ENCODE results near the gene FBXO5.
"Not testable (repeated sequence)": the region's sequence is repeated elsewhere in the genome, so short reads cannot be mapped to it uniquely, and the experiment has no call there.

Gene FBXO5

GRCh38 chr6:152986978-152987377 is 4.1 kb upstream of the FBXO5 start:
- no peak for DNase-seq

GRCh38 chr6:152985300-152985699 is 2.5 kb upstream of the FBXO5 start:
- DNase-seq = not testable (repeated sequence)

- DNase-seq = no peak
Observed at GRCh38 chr6:152984513-152984872, 1.7 kb upstream of the FBXO5 start.

GRCh38 chr6:152983637-152984512 is 1.0 kb upstream of the FBXO5 start:
- DNase-seq = peak; percentile 86 to 87

GRCh38 chr6:152981989-152982903 is 595 bp downstream of the FBXO5 start:
- DNase-seq = peak; percentile 60 to 66

- DNase-seq = no peak
Observed at GRCh38 chr6:152981219-152981618, 1.6 kb downstream of the FBXO5 start.

GRCh38 chr6:152980656-152981055 is 2.2 kb downstream of the FBXO5 start:
- DNase-seq = no peak

GRCh38 chr6:152979116-152979515 is 3.7 kb downstream of the FBXO5 start:
- no peak for DNase-seq

GRCh38 chr6:152978058-152978457 is 4.8 kb downstream of the FBXO5 start:
- DNase-seq = no peak

GRCh38 chr6:152977556-152977955 is 5.3 kb downstream of the FBXO5 start:
- no peak for DNase-seq

- DNase-seq = no peak
Observed at GRCh38 chr6:152976749-152977148, 6.1 kb downstream of the FBXO5 start.

GRCh38 chr6:152975204-152975915 is 7.5 kb downstream of the FBXO5 start:
- no peak for DNase-seq

- no peak for DNase-seq
Observed at GRCh38 chr6:152973916-152974315, 8.9 kb downstream of the FBXO5 start.

GRCh38 chr6:152969688-152970418 is 13.0 kb downstream of the FBXO5 start:
- no peak for DNase-seq

GRCh38 chr6:152966168-152966894 is 16.5 kb downstream of the FBXO5 start:
- not testable (repeated sequence) for DNase-seq

GRCh38 chr6:152959333-152959732 is 23.5 kb downstream of the FBXO5 start:
- no peak for DNase-seq

- DNase-seq = no peak
Observed at GRCh38 chr6:152957796-152958195, 25.0 kb downstream of the FBXO5 start.

GRCh38 chr6:152954443-152954842 is 28.4 kb downstream of the FBXO5 start:
- DNase-seq = no peak

GRCh38 chr6:152952866-152953509 is 29.9 kb downstream of the FBXO5 start:
- no peak for DNase-seq

GRCh38 chr6:152952045-152952444 is 30.8 kb downstream of the FBXO5 start:
- no peak for DNase-seq

GRCh38 chr6:152950240-152950639 is 32.6 kb downstream of the FBXO5 start:
- DNase-seq = no peak

All from activated T-cell treated with anti-CD3 and anti-CD28 coated beads, Interleukin-2, amount 50 U/mL, for 48 hours (primary cell).